Measurements from ENCODE around the gene NALCN.

Gene NALCN

DNA sequence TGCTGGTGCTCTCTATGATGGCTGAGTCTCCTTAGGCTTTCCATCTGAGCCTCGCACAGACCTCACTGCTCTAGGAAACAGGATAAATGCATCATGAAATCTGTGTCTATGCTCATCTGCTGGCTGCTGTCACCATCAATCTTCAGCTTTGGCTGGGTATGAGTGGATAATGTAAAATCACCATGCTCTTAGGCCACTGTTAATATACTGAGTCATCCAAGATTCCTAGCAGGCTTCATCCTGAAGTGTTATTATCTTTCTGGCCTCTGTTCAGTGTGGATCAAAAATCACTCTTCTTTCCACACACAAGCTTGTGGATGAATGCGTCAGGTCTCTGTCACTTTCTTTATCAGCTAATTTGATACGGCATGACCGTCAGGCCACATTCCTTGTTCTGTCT, 317.4 kb downstream of the NALCN start:
- no peak overlapping the region for H3K4me3 ChIP-seq (ENCODE audit: low read depth, low read length)
- DNase-seq (ENCODE audit: low read depth, low spot score): no peak
- TF ChIP-seq, protein P1, sequence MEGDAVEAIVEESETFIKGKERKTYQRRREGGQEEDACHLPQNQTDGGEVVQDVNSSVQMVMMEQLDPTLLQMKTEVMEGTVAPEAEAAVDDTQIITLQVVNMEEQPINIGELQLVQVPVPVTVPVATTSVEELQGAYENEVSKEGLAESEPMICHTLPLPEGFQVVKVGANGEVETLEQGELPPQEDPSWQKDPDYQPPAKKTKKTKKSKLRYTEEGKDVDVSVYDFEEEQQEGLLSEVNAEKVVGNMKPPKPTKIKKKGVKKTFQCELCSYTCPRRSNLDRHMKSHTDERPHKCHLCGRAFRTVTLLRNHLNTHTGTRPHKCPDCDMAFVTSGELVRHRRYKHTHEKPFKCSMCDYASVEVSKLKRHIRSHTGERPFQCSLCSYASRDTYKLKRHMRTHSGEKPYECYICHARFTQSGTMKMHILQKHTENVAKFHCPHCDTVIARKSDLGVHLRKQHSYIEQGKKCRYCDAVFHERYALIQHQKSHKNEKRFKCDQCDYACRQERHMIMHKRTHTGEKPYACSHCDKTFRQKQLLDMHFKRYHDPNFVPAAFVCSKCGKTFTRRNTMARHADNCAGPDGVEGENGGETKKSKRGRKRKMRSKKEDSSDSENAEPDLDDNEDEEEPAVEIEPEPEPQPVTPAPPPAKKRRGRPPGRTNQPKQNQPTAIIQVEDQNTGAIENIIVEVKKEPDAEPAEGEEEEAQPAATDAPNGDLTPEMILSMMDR (IDR thresholded peaks at IDR 0.05; ENCODE audit: low read depth, low read length): no peak
- in situ Hi-C loops (cut with HindIII; ENCODE audit: low sequenced_read_pairs): no loop called here

DNA sequence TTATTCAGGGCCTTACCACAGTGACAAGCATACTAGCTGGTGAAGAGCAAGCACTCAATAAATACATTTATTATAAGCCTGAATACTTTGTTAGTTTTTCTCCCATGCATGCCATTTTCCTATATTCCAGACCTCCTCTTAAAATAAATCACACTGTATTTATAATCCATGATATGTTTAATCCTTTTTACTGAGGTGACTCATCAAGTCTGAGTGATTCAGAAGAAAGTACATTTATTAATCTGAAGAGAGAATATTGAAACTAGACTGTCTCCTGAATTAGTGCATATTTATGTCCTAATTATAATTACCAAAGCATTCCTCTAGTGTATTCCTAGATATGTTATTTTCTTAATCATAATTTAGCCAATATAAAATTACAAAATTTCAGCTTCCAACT, 323.3 kb downstream of the NALCN start:
- H3K4me3 ChIP-seq (ENCODE audit: low read depth, low read length): no peak overlapping the region
- TF ChIP-seq, protein P1 (IDR thresholded peaks at IDR 0.05; ENCODE audit: low read depth, low read length): no peak

DNA sequence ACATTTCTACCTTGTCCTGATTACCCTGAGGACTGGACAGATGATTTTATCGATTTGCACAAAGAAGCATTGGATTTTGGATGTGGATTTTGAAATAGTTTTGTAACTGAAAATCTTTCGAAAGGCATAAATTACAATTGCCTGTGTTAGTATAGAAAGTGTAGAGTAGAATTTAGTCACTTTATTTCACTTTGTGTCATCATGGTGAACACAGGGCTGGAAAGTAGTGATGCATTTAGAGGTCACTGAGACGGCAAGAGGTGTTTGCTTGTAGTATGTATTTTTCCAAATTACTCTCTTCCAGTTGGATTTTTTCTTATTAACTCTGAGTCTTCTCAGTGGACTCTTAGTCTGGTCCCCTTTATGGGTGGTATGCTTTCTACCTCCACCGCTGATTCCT, 326.0 kb downstream of the NALCN start:
- TF ChIP-seq, protein P1 (IDR thresholded peaks at IDR 0.05; ENCODE audit: low read depth, low read length): no peak
- no peak for DNase-seq (ENCODE audit: low read depth, low spot score)
- H3K4me3 ChIP-seq (ENCODE audit: low read depth, low read length): no peak overlapping the region
- in situ Hi-C loops (cut with HindIII; ENCODE audit: low sequenced_read_pairs): no loop called here

More for the DNA sequence above, 323.3 kb downstream of the NALCN start:
- no peak for DNase-seq (ENCODE audit: low read depth, low spot score)
- in situ Hi-C loops (cut with HindIII; ENCODE audit: low sequenced_read_pairs): no loop called here

DNA sequence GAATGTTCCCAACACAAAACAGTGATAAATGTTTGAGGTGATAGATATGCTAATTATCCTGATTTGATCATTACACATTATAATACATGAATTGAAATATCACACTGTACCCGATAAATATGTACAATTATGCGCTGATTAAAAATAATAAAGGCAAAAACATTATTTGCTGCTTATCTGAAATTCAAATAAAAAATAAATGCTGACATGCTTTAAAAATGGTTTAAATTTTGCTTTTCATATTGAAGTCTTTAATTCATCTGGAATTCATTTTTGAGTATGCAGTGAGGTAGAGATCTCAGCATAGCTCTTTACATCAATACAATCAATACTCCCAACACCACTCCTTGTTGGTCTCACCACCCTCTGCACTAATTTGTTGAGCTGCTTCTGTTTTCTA, 330.8 kb downstream of the NALCN start:
- DNase-seq (ENCODE audit: low read depth, low spot score): no peak
- in situ Hi-C loops (cut with HindIII; ENCODE audit: low sequenced_read_pairs): no loop called here
- TF ChIP-seq, protein P1 (IDR thresholded peaks at IDR 0.05; ENCODE audit: low read depth, low read length): no peak
- H3K4me3 ChIP-seq (ENCODE audit: low read depth, low read length): no peak overlapping the region

DNA sequence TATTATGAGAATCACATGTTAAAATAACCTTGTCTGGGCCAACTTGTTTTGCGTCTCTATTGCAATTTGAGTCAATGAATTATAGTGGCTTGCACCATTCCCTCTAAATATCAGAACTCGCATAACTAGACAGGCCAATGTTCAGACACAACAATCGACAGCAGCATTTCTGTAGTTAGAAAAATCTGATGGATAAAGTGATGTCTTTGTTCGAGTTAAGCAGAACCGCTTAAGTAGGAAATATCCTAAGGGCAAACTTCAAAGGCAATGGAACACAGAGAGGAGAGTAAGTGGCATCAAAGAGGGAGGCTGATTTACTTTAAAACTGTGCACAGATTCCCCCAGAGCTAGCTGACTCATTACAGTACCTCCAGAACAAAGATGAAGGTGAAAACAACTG, 333.9 kb downstream of the NALCN start:
- no peak overlapping the region for H3K4me3 ChIP-seq (ENCODE audit: low read depth, low read length)
- no peak for DNase-seq (ENCODE audit: low read depth, low spot score)
- in situ Hi-C loops (cut with HindIII; ENCODE audit: low sequenced_read_pairs): no loop called here
- TF ChIP-seq, protein P1 (IDR thresholded peaks at IDR 0.05; ENCODE audit: low read depth, low read length): no peak

DNA sequence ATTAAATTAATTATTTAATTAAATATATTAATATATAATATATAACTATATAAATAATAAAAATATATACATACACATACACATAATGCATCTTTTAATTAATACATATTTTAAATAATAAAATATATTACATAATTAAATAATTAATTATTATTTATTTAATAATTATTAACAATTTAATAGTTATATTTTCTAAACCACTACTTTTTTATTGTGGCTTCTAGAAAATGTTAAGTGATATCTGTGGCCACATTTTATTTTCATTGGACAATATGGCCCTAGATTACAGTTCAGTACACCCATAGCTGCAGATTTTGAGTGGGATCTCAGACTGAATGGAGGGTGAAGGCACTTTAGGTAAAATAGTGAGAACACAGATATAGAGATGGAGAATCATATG, 335.7 kb downstream of the NALCN start:
- TF ChIP-seq, protein P1 (IDR thresholded peaks at IDR 0.05; ENCODE audit: low read depth, low read length): no peak
- H3K4me3 ChIP-seq (ENCODE audit: low read depth, low read length): no peak overlapping the region
- no peak for DNase-seq (ENCODE audit: low read depth, low spot score)
- in situ Hi-C loops (cut with HindIII; ENCODE audit: low sequenced_read_pairs): no loop called here

DNA sequence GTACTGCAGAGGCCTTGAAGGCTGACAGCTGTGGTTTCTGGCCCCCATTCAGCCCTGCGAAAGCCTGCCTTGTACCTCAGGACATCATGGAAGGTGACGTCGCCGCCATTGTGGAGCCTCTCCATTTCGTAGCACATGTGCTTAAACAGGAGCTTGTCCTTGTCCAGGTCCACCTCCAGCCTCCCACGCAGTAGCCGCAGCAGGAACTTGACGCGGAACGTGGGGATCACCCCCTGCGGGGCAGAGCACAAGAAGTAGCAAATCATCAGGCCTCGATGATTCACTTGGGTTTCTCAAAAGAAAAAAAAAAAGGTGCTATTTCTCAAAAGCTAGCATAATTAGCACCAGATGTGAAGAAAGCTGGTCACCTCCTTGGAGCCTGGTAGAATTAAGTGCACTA, 351.0 kb downstream of the NALCN start:
- TF ChIP-seq, protein P1 (IDR thresholded peaks at IDR 0.05; ENCODE audit: low read depth, low read length): no peak
- peak; percentile 69 for DNase-seq (ENCODE audit: low read depth, low spot score)
- H3K4me3 ChIP-seq (ENCODE audit: low read depth, low read length): no peak overlapping the region
- in situ Hi-C loops (cut with HindIII; ENCODE audit: low sequenced_read_pairs): no loop called here
